Esophagus muscularis mucosa (tissue), 4 donors: ENCODE measurements around the gene ZBTB17. TPM values are rescaled to one million over a fixed set of nuclear protein-coding genes. Genes with fewer than 3 reads are reported as not detected.

Source experiments
- DNase-seq: peaks from one replicate; pipeline ENCODE4 v3.0.0-alpha.2; 2017; ENCODE audit errors: extremely low spot score
- H3K27ac ChIP-seq, 4 donors: fragments of 200-600 bp; sonication (generic); replicated peaks in 1 of 4; 1 replicate in 3 of 4; 2 replicates in 1 of 4; pipeline ENCODE4 v1.5.1; 2016 to 2019; ENCODE audit warnings: mild to moderate bottlenecking in 1 of 4
- H3K27me3 ChIP-seq, 4 donors: fragments of 200-600 bp; sonication (generic); one replicate each; pipeline versions ENCODE4 v1.5.1 to v1.6.0; 2016 to 2019
- H3K36me3 ChIP-seq, 4 donors: fragments of 200-600 bp; sonication (generic); one replicate each; pipeline ENCODE4 v1.5.1; 2016 to 2019
- H3K4me1 ChIP-seq, 4 donors: fragments of 200-600 bp; sonication (generic); one replicate each; pipeline ENCODE4 v1.5.1; 2016 to 2019
- H3K4me3 ChIP-seq, 4 donors: fragments of 200-600 bp; sonication (generic); 1 replicate in 2 of 4; 2 replicates in 2 of 4; pipeline ENCODE4 v1.5.1; 2016 to 2019; ENCODE audit warnings: mild to moderate bottlenecking in 4 of 4, moderate library complexity in 1 of 4
- H3K9me3 ChIP-seq, 4 donors: fragments of 200-600 bp; sonication (generic); 1 replicate in 3 of 4; 2 replicates in 1 of 4; pipeline ENCODE4 v1.5.1; 2016 to 2019
- EP300 ChIP-seq: sonication (generic); formaldehyde crosslinking; IDR thresholded peaks from one replicate; pipeline ENCODE4 v1.6.1; 2017; ENCODE audit warnings: antibody characterized with exemption
- POLR2A ChIP-seq: fragments of 450-650 bp; IDR thresholded peaks from one replicate; pipeline ENCODE4 v1.6.1; 2017; ENCODE audit warnings: antibody characterized with exemption, moderate library complexity, mild to moderate bottlenecking, low read depth
- POLR2AphosphoS5 ChIP-seq, 2 donors: sonication (generic); formaldehyde crosslinking; IDR thresholded peaks; one replicate each; pipeline ENCODE4 v1.6.1; 2017; ENCODE audit warnings: antibody characterized with exemption in 2 of 2
- WGBS: methylation state at CpG from one replicate; pipeline ENCODE4 v1.1.5; 2018; 5-methylcytosine and 5-hydroxymethylcytosine counted together
- intact Hi-C: fragments of 100-400 bp; cut with DNase I; formaldehyde crosslinking; loops from one replicate; pipeline ENCODE4 v1.15.1; 2023
- total RNA-seq, 4 donors: library from RNA; depleted of rRNA; stranded (reverse); fragments of >200 nt; gene quantifications; one replicate each; pipeline versions ENCODE4 v1.1.0 to v1.2.1, GENCODE V29; 2016
- TF ChIP-seq, protein P1 (sequence below), 3 experiments: fragments of 200-600 bp in 2 of 3; fragments of 450-650 bp in 1 of 3; sonication (generic) in 2 of 3; IDR thresholded peaks; one replicate each; pipeline ENCODE4 v1.5.1; 2017 to 2019; ENCODE audit warnings: antibody characterized with exemption in 3 of 3, mild to moderate bottlenecking in 2 of 3, moderate library complexity in 1 of 3

ZBTB17 gene
- total RNA-seq, 4 donors from 2014 or later, result 29.5 to 40.8 (median 34.6) TPM

GRCh38 chr1:16013908-16014258 is 38.0 kb upstream of the ZBTB17 start:
- TF ChIP-seq, protein P1, sequence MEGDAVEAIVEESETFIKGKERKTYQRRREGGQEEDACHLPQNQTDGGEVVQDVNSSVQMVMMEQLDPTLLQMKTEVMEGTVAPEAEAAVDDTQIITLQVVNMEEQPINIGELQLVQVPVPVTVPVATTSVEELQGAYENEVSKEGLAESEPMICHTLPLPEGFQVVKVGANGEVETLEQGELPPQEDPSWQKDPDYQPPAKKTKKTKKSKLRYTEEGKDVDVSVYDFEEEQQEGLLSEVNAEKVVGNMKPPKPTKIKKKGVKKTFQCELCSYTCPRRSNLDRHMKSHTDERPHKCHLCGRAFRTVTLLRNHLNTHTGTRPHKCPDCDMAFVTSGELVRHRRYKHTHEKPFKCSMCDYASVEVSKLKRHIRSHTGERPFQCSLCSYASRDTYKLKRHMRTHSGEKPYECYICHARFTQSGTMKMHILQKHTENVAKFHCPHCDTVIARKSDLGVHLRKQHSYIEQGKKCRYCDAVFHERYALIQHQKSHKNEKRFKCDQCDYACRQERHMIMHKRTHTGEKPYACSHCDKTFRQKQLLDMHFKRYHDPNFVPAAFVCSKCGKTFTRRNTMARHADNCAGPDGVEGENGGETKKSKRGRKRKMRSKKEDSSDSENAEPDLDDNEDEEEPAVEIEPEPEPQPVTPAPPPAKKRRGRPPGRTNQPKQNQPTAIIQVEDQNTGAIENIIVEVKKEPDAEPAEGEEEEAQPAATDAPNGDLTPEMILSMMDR (IDR thresholded peaks at IDR 0.05), result no peak
- no peak for TF ChIP-seq EP300
- no peak for TF ChIP-seq POLR2A
- no peak for TF ChIP-seq POLR2AphosphoS5 (IDR thresholded peaks at IDR 0.05)
- peak overlapping the region in 2 of 4 donors; percentile 59 to 72 for H3K4me3 ChIP-seq

DNA sequence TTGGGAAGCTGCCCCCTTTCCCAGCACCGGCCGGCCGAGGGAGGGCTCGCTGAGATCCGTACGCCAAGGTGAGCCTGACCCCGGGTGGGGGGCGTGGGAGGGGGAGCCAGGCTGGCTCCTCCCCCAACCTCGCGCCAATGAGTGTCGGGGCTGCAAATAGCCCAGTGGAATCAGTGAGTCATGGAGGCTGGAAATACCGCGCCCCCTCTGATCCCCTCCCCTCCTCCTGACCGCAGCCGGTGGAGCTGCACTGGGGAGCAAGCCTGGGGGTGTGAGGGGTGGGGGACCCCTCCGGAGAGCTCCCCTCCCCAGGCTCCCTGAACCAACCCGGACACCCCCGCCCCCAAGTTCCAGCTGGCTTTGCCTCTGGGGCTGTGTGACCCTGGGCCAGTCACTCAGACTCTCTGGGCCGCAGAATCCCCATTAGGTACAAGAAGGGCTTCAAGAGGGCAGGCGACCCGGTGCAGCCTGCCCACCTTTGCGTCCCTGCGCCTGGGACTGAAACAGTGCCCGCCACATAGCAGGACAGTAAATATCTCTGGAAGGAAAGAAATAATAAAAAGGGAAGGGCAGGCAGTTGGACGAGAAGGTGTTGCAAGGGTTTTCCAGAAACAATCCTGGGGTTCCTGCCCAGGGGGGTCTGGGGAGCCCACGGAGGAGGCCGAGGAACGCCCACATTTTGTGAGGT is 37.5 kb upstream of the ZBTB17 start:
- H3K4me1 ChIP-seq, result peaks cover 32 to 65% (median 58%) of the 10 kb centered on the region in 4 donors
- no peak for DNase-seq
- H3K36me3 ChIP-seq, result peaks cover 0 to 24% (median 0%) of the 10 kb centered on the region in 4 donors
- peak overlapping the region; percentile 92 to 99 (median 98) for H3K27ac ChIP-seq
- peak overlapping the region; percentile 46 to 72 (median 55) for H3K4me3 ChIP-seq
- intact Hi-C loops, result no loop called here
- TF ChIP-seq, protein P1 (IDR thresholded peaks at IDR 0.05), result no peak
- TF ChIP-seq EP300 (peak; percentile 12), POLR2AphosphoS5 (IDR thresholded peaks at IDR 0.05) (peak; percentile 73 to 84)
- H3K9me3 ChIP-seq, result no peaks in the 10 kb centered on the region
- H3K27me3 ChIP-seq, result no peaks in the 10 kb centered on the region
- 36% methylated on average over 10 of the region's 28 CpGs for WGBS

More at GRCh38 chr1:16013908-16014258, 38.0 kb upstream of the ZBTB17 start:
- 53% methylated on average over 3 of the region's 4 CpGs for WGBS
- no peaks in the 10 kb centered on the region for H3K27me3 ChIP-seq
- H3K27ac ChIP-seq, result peak overlapping the region; percentile 92 to 99 (median 98)
- intact Hi-C loops, result no loop called here
- H3K9me3 ChIP-seq, result no peaks in the 10 kb centered on the region
- peaks cover 37 to 67% (median 64%) of the 10 kb centered on the region in 4 donors for H3K4me1 ChIP-seq
- H3K36me3 ChIP-seq, result peaks cover 0 to 24% (median 0%) of the 10 kb centered on the region in 4 donors
- no peak for DNase-seq

GRCh38 chr1:16012590-16013219 is 36.8 kb upstream of the ZBTB17 start:
- WGBS, result 14% methylated on average over 18 of the region's 36 CpGs
- no peak for TF ChIP-seq EP300
- peak; percentile 46 for TF ChIP-seq POLR2AphosphoS5 (IDR thresholded peaks at IDR 0.05)
- H3K4me1 ChIP-seq, result peaks cover 28 to 58% (median 52%) of the 10 kb centered on the region in 4 donors
- peaks cover 0 to 24% (median 0%) of the 10 kb centered on the region in 4 donors for H3K36me3 ChIP-seq
- H3K9me3 ChIP-seq, result no peaks in the 10 kb centered on the region
- H3K27ac ChIP-seq, result peak overlapping the region; percentile 92 to 99 (median 98)
- peak overlapping the region; percentile 46 to 72 (median 55) for H3K4me3 ChIP-seq
- DNase-seq, result no peak
- no peaks in the 10 kb centered on the region for H3K27me3 ChIP-seq
- intact Hi-C loops, result no loop called here

GRCh38 chr1:16011936-16012589 is 36.2 kb upstream of the ZBTB17 start:
- TF ChIP-seq EP300 (no peak), POLR2AphosphoS5 (IDR thresholded peaks at IDR 0.05) (peak in 1 of 2 donors; percentile 4)
- Histone ChIP-seq H3K27me3 (no peaks in the 10 kb centered on the region), H3K4me1 (peaks cover 28 to 52% (median 46%) of the 10 kb centered on the region in 4 donors), H3K27ac (peak overlapping the region; percentile 92 to 99 (median 98)), H3K36me3 (peaks cover 0 to 18% (median 0%) of the 10 kb centered on the region in 4 donors), H3K9me3 (no peaks in the 10 kb centered on the region), H3K4me3 (peak overlapping the region in 2 of 4 donors; percentile 46 to 59)
- intact Hi-C loops, result no loop called here
- 93% methylated on average over 10 of the region's 11 CpGs for WGBS
- DNase-seq, result no peak

GRCh38 chr1:16010837-16011236 is 34.9 kb upstream of the ZBTB17 start:
- WGBS, result 89% methylated on average over 3 of the region's 3 CpGs
- Histone ChIP-seq H3K4me1 (peaks cover 28 to 40% (median 37%) of the 10 kb centered on the region in 4 donors), H3K4me3 (no peak overlapping the region), H3K27ac (peak overlapping the region in 2 of 4 donors; percentile 4 to 97), H3K27me3 (no peaks in the 10 kb centered on the region), H3K9me3 (no peaks in the 10 kb centered on the region), H3K36me3 (peaks cover 0 to 9% (median 0%) of the 10 kb centered on the region in 4 donors)
- no peak for TF ChIP-seq EP300
- TF ChIP-seq, protein P1 (IDR thresholded peaks at IDR 0.05), result no peak
- peak in 1 of 2 donors; percentile 32 for TF ChIP-seq POLR2AphosphoS5 (IDR thresholded peaks at IDR 0.05)
- no peak for TF ChIP-seq POLR2A
- intact Hi-C loops, result loop anchor here (1.0 kb wide), 1 partner anchor 17 kb away; no protein-coding TSS in a partner anchor
- DNase-seq, result no peak
